Suprapubic skin (tissue), 3 donors: ENCODE data around the gene NEDD9.

Experiments used
- POLR2A ChIP-seq, 2 donors: fragments of 450-650 bp; IDR thresholded peaks; one replicate each; pipeline ENCODE4 v1.6.1; 2017; ENCODE audit warnings: antibody characterized with exemption in 2 of 2, mild to moderate bottlenecking in 2 of 2, moderate library complexity in 2 of 2
- TF ChIP-seq, protein P1 (sequence below), 2 donors: fragments of 200-600 bp in 1 of 2; fragments of 450-650 bp in 1 of 2; sonication (generic) in 1 of 2; IDR thresholded peaks; one replicate each; pipeline ENCODE4 v1.5.1; 2016 to 2019; ENCODE audit warnings: antibody characterized with exemption in 2 of 2, mild to moderate bottlenecking in 1 of 2, moderate library complexity in 1 of 2

DNA sequence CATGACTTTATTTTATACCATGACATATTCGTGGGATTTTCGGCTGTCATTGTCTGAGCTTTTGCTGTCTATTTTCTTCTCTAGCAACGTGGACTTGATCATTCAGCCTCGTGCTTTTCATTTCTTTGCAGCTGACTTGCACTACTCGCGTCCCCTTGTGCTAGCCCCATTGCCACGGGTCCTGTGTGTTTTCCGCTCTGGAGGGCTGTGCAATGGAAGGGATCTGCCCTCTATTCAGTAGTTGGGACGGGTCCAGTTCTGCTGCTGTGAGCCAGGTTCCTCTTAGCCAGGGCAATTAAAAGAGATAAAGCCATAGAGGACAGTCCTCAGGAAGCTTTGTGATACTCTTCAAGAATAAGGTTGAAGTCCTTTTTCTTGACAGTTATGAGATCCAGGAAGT lies 17.6 kb downstream of the NEDD9 start:
- TF ChIP-seq, protein P1, sequence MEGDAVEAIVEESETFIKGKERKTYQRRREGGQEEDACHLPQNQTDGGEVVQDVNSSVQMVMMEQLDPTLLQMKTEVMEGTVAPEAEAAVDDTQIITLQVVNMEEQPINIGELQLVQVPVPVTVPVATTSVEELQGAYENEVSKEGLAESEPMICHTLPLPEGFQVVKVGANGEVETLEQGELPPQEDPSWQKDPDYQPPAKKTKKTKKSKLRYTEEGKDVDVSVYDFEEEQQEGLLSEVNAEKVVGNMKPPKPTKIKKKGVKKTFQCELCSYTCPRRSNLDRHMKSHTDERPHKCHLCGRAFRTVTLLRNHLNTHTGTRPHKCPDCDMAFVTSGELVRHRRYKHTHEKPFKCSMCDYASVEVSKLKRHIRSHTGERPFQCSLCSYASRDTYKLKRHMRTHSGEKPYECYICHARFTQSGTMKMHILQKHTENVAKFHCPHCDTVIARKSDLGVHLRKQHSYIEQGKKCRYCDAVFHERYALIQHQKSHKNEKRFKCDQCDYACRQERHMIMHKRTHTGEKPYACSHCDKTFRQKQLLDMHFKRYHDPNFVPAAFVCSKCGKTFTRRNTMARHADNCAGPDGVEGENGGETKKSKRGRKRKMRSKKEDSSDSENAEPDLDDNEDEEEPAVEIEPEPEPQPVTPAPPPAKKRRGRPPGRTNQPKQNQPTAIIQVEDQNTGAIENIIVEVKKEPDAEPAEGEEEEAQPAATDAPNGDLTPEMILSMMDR (IDR thresholded peaks at IDR 0.05): no peak
- TF ChIP-seq POLR2A (IDR thresholded peaks at IDR 0.05): no peak
